CD4-positive, alpha-beta T cell (primary cell): ENCODE results near the gene ZNF644. TPM values are rescaled to one million over a fixed set of nuclear protein-coding genes. Genes with fewer than 3 reads are reported as not detected.
"Not testable (repeated sequence)": the region's sequence is repeated elsewhere in the genome, so short reads cannot be mapped to it uniquely, and the experiment has no call there.

ENCODE experiments used
- ATAC-seq: fragments of 200-7000 bp; cut with Tn5 transposase; one replicate; pipeline ENCODE4 v1.10.0; 2022; ENCODE audit warnings: mild to moderate bottlenecking; ENCODE audit not compliant: poor library complexity
- CTCF ChIA-PET: fragments of 350-600 bp; sonication (Branson Sonifier 250); formaldehyde crosslinking; loops from one replicate; lab custom pipeline; 2021; ENCODE audit warnings: antibody characterized with exemption, inconsistent platforms; lab: Charles Lee
- POLR2A ChIA-PET: fragments of 350-600 bp; sonication (Branson Sonifier 250); formaldehyde crosslinking; loops from one replicate; lab custom pipeline; 2021; ENCODE audit warnings: antibody characterized with exemption, inconsistent platforms; lab: Charles Lee
- DNase-seq, 14 experiments: peaks; one replicate each; pipeline ENCODE4 v3.0.0-alpha.2; 2013 to 2020; ENCODE audit warnings: mixed read lengths in 2 of 14
- H3K27ac ChIP-seq, 2 donors: one replicate each; pipeline versions ENCODE4 v1.5.1 to v1.7.0; 2013; ENCODE audit warnings: low read length in 2 of 2, low read depth in 1 of 2, mild to moderate bottlenecking in 1 of 2
- H3K27me3 ChIP-seq, 2 experiments: 1 replicate in 1 of 2; 2 replicates in 1 of 2; pipeline versions ENCODE4 v1.6.1 to v1.7.0; 2013; ENCODE audit warnings: low read length in 2 of 2, control low read depth in 1 of 2, mild to moderate bottlenecking in 1 of 2, moderate library complexity in 1 of 2; ENCODE audit not compliant: insufficient read depth in 2 of 2, control insufficient read depth in 1 of 2
- H3K36me3 ChIP-seq: one replicate; pipeline ENCODE4 v1.6.1; 2013; ENCODE audit warnings: low read length, control low read depth; ENCODE audit not compliant: insufficient read depth
- H3K4me1 ChIP-seq: one replicate; pipeline ENCODE4 v1.6.1; 2013; ENCODE audit warnings: low read length, control low read depth; ENCODE audit not compliant: insufficient read depth
- H3K4me3 ChIP-seq: one replicate; pipeline ENCODE4 v1.5.1; 2013; ENCODE audit warnings: mild to moderate bottlenecking, low read length, moderate library complexity
- H3K9me3 ChIP-seq, 2 experiments: 1 replicate in 1 of 2; 2 replicates in 1 of 2; pipeline versions ENCODE4 v1.6.1 to v1.7.0; 2013; ENCODE audit warnings: low read length in 2 of 2, mild to moderate bottlenecking in 2 of 2, control low read depth in 1 of 2, moderate library complexity in 1 of 2; ENCODE audit not compliant: control insufficient read depth in 1 of 2, insufficient read depth in 1 of 2
- H3K27ac Mint-ChIP-seq: one replicate; pipeline ENCODE4 v1.8.0; 2020; ENCODE audit warnings: mixed read lengths
- H3K27me3 Mint-ChIP-seq: one replicate; pipeline ENCODE4 v1.8.0; 2021; ENCODE audit warnings: mixed read lengths
- H3K36me3 Mint-ChIP-seq: one replicate; pipeline ENCODE4 v1.8.0; 2021; ENCODE audit warnings: low read depth, mixed read lengths
- H3K4me1 Mint-ChIP-seq: one replicate; pipeline ENCODE4 v1.8.0; 2021; ENCODE audit warnings: low read depth, mixed read lengths
- H3K4me3 Mint-ChIP-seq: one replicate; pipeline ENCODE4 v1.8.0; 2020; ENCODE audit warnings: mild to moderate bottlenecking, mixed read lengths
- H3K9me3 Mint-ChIP-seq: one replicate; pipeline ENCODE4 v1.8.0; 2020; ENCODE audit warnings: mixed read lengths
- intact Hi-C, 2 experiments: fragments of 100-400 bp; cut with DNase I in 1 of 2; cut with micrococcal nuclease in 1 of 2; formaldehyde crosslinking; loops; one replicate each; pipeline versions ENCODE4 v1.15.1 to v1.9.0; 2023 to 2025; cut with DNase I, micrococcal nuclease
- total RNA-seq, 174 experiments: library from RNA in 2 of 174; stranded (reverse) in 2 of 174; gene quantifications; one replicate each; pipeline ENCODE4 v1.2.3 and lab custom pipeline; 2021 to 2026
- TF ChIP-seq, protein P1 (sequence below): fragments of 200-600 bp; IDR thresholded peaks from one replicate; pipeline ENCODE4 v1.8.0; 2022; ENCODE audit warnings: antibody characterized with exemption, mild to moderate bottlenecking

Gene ZNF644
- total RNA-seq, 2 experiments from 2014 or later: 93.3 to 101 TPM

DNA sequence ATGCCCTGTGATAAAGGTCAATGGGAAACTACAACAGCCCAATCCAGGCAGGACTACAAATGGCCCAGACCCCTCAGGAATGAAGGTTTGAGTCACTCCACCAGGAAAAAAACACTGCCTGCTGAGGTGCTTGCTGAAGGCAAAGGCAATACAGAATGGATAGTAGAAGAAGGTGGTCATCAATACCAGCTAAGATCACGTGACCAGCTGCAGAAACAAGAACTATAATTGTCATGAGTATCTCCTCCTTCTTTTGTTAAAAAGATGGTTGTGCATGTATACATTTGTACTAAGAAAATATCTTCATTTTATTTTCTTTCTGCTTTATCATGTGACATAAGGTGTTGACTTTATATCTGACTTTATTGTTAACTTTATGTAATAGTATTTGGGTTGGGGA lies 23.4 kb upstream of the ZNF644 start:
- DNase-seq: no peak
- ChIA-PET CTCF (no interaction called here), POLR2A (no interaction called here)
- H3K9me3 Mint-ChIP-seq: peaks cover 9% of the 10 kb centered on the region
- no peak overlapping the region for H3K4me3 Mint-ChIP-seq
- intact Hi-C loops: no loop called here
- Histone ChIP-seq H3K9me3 (peaks cover 0 to 8% of the 10 kb centered on the region in 2 experiments), H3K4me3 (no peak overlapping the region), H3K27ac (no peak overlapping the region), H3K36me3 (no peaks in the 10 kb centered on the region), H3K4me1 (no peaks in the 10 kb centered on the region), H3K27me3 (no peaks in the 10 kb centered on the region)
- no peaks in the 10 kb centered on the region for H3K36me3 Mint-ChIP-seq
- H3K27me3 Mint-ChIP-seq: no peaks in the 10 kb centered on the region
- no peaks in the 10 kb centered on the region for H3K4me1 Mint-ChIP-seq
- ATAC-seq: no peak
- H3K27ac Mint-ChIP-seq: no peak overlapping the region
- TF ChIP-seq, protein P1, sequence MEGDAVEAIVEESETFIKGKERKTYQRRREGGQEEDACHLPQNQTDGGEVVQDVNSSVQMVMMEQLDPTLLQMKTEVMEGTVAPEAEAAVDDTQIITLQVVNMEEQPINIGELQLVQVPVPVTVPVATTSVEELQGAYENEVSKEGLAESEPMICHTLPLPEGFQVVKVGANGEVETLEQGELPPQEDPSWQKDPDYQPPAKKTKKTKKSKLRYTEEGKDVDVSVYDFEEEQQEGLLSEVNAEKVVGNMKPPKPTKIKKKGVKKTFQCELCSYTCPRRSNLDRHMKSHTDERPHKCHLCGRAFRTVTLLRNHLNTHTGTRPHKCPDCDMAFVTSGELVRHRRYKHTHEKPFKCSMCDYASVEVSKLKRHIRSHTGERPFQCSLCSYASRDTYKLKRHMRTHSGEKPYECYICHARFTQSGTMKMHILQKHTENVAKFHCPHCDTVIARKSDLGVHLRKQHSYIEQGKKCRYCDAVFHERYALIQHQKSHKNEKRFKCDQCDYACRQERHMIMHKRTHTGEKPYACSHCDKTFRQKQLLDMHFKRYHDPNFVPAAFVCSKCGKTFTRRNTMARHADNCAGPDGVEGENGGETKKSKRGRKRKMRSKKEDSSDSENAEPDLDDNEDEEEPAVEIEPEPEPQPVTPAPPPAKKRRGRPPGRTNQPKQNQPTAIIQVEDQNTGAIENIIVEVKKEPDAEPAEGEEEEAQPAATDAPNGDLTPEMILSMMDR: no peak

DNA sequence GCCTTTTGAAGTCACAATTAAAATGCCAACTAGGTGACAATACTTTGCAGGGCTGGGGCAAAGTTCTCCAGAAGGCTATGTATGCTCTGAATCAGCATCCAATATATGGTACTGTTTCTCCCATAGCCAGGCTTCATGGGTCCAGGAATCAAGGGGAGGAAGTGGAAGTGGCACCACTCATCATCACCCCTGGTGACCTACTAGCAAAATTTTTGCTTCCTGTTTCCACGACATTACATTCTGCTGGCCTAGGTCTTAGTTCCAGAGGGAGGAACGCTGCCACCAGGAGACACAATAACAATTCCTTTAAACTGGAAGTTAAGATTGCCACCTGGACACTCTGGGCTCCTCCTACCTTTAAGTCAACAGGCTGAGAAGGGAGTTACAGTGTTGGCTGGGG lies 22.9 kb upstream of the ZNF644 start:
- H3K27me3 ChIP-seq, H3K36me3 ChIP-seq, H3K36me3 Mint-ChIP-seq, CTCF ChIA-PET, DNase-seq, H3K27me3 Mint-ChIP-seq, H3K9me3 ChIP-seq, H3K4me3 Mint-ChIP-seq, H3K27ac ChIP-seq, H3K27ac Mint-ChIP-seq, POLR2A ChIA-PET, H3K4me1 ChIP-seq, H3K4me3 ChIP-seq, H3K9me3 Mint-ChIP-seq, H3K4me1 Mint-ChIP-seq, intact Hi-C loops, ATAC-seq: not testable (repeated sequence)

DNA sequence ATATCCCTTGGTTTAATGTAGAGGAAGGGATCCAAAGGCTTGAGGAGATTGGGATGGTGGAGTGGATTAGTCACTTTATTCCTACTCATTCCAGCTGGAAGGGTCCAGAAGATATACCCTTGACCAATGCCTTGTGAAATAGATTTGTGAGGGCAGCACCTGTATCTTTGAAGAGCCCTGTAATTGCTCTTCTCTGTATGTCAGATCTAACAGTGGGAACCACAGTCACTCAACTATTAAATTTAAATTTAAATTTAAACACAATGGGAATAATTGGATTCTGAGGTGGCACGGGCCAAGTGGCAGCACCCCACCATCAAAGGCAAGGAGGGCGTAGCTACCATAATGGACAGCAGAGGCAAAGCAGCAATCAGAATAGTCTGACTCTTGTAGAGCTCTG lies 20.5 kb upstream of the ZNF644 start:
- H3K9me3 Mint-ChIP-seq, H3K27ac ChIP-seq, H3K9me3 ChIP-seq, H3K27me3 Mint-ChIP-seq, H3K27ac Mint-ChIP-seq, H3K36me3 ChIP-seq, H3K4me3 ChIP-seq, intact Hi-C loops, CTCF ChIA-PET, DNase-seq, H3K27me3 ChIP-seq, ATAC-seq, H3K4me1 Mint-ChIP-seq, H3K4me3 Mint-ChIP-seq, H3K4me1 ChIP-seq, H3K36me3 Mint-ChIP-seq, POLR2A ChIA-PET: not testable (repeated sequence)

DNA sequence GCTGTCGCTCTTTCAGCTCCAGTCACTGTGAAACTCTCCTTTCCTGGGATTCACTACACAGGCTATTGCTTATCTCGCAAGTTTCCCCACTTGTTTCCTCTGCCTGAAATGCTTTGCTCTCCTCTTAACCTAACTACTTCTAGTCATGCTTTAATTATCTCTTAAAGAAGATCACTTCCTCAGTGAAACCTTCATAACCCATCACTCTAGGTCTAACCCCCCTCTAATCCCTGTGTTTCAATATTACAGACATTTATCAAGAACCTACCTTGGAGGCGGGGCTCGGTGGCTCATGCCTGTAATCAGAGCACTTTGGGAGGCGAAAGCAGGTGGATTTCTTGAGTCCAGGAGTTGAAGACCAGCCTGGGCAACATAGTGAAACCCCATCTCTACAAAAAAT lies 16.7 kb upstream of the ZNF644 start:
- H3K36me3 ChIP-seq: no peaks in the 10 kb centered on the region
- DNase-seq (no peak), ATAC-seq (no peak)
- peaks cover 0 to 8% of the 10 kb centered on the region in 2 experiments for H3K9me3 ChIP-seq
- Mint-ChIP-seq H3K27ac (no peak overlapping the region), H3K4me3 (no peak overlapping the region), H3K27me3 (peaks cover 8% of the 10 kb centered on the region), H3K36me3 (no peaks in the 10 kb centered on the region), H3K4me1 (no peaks in the 10 kb centered on the region), H3K9me3 (peaks cover 9% of the 10 kb centered on the region)
- H3K4me1 ChIP-seq: no peaks in the 10 kb centered on the region
- H3K4me3 ChIP-seq: no peak overlapping the region
- CTCF ChIA-PET: no interaction called here
- no peaks in the 10 kb centered on the region for H3K27me3 ChIP-seq
- no peak overlapping the region for H3K27ac ChIP-seq
- intact Hi-C loops: no loop called here
- POLR2A ChIA-PET: no interaction called here
- TF ChIP-seq, protein P1: no peak
